Lower leg skin (tissue), 4 donors: ENCODE data around the gene RIOK3. TPM values are rescaled to one million over a fixed set of nuclear protein-coding genes. Genes with fewer than 3 reads are reported as not detected.

Experiments used
- DNase-seq, 2 donors: peaks; one replicate each; pipeline ENCODE4 v3.0.0-alpha.2; 2019; ENCODE audit warnings: low spot score in 2 of 2
- H3K4me3 ChIP-seq: fragments of 200-600 bp; sonication (generic); 2 replicates; pipeline ENCODE4 v1.5.1; 2017; ENCODE audit warnings: mild to moderate bottlenecking, low read depth; ENCODE audit not compliant: poor library complexity, severe bottlenecking
- POLR2A ChIP-seq, 2 donors: fragments of 450-650 bp; IDR thresholded peaks; one replicate each; pipeline ENCODE4 v1.6.1; 2016 to 2017; ENCODE audit warnings: antibody characterized with exemption in 2 of 2, mild to moderate bottlenecking in 1 of 2, moderate library complexity in 1 of 2
- WGBS, 2 donors: methylation state at CpG; one replicate each; pipeline ENCODE4 v1.1.5; 2018; 5-methylcytosine and 5-hydroxymethylcytosine counted together
- intact Hi-C: fragments of 100-400 bp; cut with DNase I; formaldehyde crosslinking; loops from one replicate; pipeline ENCODE4 v1.15.0; 2023; ENCODE audit warnings: low total_unique reads
- total RNA-seq, 4 donors: library from RNA; depleted of rRNA; stranded (reverse); fragments of >200 nt; gene quantifications; one replicate each; pipeline ENCODE4 v1.1.0, GENCODE V29; 2016
- TF ChIP-seq, protein P1 (sequence below), 3 donors: fragments of 450-650 bp; IDR thresholded peaks; one replicate each; pipeline ENCODE4 v1.5.1; 2016; ENCODE audit warnings: antibody characterized with exemption in 3 of 3, mild to moderate bottlenecking in 3 of 3, moderate library complexity in 2 of 3

Gene RIOK3
- total RNA-seq, 4 donors from 2014 or later = 74.2 to 131 (median 98.7) TPM

DNA sequence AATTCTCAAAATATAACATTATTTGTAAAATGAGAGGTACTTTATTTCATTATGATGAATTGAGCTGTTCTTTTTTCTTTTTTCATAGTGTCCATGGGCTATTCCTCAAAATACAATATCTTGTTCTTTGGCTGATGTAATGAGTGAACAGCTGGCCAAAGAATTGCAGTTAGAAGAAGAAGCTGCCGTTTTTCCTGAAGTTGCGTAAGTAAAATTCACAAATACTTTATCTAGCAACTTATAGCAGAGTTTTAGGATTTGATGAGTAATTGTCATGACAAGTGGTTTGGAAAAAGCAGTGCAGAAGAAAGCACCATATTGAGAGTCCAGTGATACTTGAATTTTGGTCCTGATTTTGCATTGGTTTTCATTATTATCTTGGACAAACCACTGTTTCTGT is 9.8 kb downstream of the RIOK3 start:
- intact Hi-C loops = no loop called here
- no peak for DNase-seq
- WGBS, 2 donors = 68 to 71% methylated on average over 2 of the region's 2 CpGs
- no peak overlapping the region for H3K4me3 ChIP-seq
- TF ChIP-seq POLR2A (IDR thresholded peaks at IDR 0.05) = no peak
- TF ChIP-seq, protein P1, sequence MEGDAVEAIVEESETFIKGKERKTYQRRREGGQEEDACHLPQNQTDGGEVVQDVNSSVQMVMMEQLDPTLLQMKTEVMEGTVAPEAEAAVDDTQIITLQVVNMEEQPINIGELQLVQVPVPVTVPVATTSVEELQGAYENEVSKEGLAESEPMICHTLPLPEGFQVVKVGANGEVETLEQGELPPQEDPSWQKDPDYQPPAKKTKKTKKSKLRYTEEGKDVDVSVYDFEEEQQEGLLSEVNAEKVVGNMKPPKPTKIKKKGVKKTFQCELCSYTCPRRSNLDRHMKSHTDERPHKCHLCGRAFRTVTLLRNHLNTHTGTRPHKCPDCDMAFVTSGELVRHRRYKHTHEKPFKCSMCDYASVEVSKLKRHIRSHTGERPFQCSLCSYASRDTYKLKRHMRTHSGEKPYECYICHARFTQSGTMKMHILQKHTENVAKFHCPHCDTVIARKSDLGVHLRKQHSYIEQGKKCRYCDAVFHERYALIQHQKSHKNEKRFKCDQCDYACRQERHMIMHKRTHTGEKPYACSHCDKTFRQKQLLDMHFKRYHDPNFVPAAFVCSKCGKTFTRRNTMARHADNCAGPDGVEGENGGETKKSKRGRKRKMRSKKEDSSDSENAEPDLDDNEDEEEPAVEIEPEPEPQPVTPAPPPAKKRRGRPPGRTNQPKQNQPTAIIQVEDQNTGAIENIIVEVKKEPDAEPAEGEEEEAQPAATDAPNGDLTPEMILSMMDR (IDR thresholded peaks at IDR 0.05) = no peak

DNA sequence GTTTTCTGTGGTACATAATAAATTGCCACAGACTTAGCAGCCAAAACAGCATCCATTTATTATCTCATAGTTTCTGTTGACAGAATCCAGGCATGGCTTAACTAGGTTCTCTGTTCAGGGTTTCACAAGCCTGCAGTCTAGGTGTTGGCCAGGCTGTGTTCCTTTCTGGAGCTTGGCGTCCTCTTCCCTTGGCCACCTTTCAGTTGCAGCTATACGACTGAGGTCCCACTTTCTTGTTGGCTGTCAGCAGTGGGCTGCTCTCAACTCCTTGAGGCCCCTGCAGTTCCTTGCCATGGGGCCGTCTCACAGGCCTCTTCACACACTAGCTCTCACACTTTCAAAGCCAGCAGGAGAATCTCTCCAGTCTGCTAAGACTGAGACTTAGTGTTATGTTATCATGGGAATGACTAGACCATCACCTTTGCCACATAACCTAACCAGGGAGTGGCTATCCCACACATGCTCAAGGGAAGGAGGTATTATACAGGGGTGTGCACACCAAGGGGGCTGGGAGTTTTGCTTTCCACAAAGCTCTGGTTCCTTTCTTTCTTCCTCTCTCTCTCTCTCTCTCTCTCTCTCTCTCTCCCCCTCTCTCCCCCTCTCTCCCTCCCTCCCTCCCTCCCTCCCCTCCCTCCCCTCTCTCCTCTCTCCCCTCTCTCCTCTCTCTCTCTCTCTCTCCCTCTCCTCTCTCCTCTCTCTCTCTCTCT is 15.8 kb downstream of the RIOK3 start:
- DNase-seq = no peak
- TF ChIP-seq, protein P1 (IDR thresholded peaks at IDR 0.05) = no peak
- H3K4me3 ChIP-seq = no peak overlapping the region
- intact Hi-C loops = no loop called here
- 88 to 92% methylated on average over 3 of the region's 3 CpGs for whole genome bisulfite sequencing, 2 donors

DNA sequence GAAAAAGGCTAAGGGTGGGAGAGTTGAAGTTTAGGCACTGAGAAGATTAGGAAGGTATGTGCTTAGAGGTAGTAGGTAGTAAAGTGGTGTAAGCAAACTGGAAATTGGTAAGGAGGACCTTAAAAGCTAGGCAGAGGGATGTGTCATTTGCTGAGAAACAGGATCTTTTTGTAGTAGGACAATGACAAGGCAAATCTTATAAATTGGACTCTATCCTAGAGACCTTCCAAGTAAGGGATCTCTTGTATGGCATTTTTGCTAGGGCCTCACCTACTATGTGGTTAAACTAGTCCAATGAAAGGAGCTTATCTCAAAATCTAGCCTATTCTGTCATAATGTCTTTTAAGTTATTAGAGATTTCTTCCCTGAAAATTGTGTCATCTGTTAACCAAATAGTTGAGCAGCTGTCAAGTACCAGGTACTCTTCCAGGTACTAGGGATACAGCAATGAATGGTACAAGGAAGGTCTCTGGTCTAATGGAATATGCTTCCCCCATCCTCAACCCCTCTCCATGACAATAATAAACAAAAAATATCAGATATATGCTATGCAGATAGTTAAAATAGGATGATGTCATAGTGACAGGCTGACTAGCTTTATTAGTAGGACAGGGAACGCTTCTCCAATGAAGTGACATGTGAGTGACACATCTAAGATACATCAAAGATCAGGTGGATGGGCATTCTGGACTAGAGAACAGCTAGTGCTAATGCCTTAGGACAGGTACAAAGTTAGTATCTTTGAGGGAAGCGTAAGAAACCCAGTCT is 17.7 kb downstream of the RIOK3 start:
- intact Hi-C loops = no loop called here
- DNase-seq = no peak
- WGBS, 2 donors = 85 to 95% methylated on average over 2 of the region's 2 CpGs
- no peak for TF ChIP-seq POLR2A (IDR thresholded peaks at IDR 0.05)
- TF ChIP-seq, protein P1 (IDR thresholded peaks at IDR 0.05) = no peak
- H3K4me3 ChIP-seq = no peak overlapping the region

DNA sequence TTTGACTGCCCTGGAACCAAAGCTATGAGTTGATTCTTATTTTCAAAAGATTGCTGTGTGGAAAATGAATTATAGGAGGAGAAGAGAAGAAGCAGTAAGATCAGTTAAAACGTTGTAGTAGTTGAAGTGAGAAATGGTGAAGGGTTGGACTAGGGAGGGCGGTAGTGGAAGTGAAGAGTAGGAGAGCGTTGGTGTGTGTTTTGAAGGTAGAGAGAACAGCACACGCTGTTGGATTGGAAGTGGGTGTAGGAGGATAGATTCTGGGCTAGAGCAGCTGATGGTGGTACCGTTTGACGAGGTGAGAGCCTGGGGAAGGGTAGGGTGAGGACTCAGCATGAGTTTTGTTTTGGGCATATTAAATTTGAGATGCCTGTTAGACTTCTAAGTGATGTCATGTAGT is 18.4 kb downstream of the RIOK3 start:
- intact Hi-C loops = no loop called here
- WGBS, 2 donors = 90 to 93% methylated on average over 6 of the region's 6 CpGs
- TF ChIP-seq POLR2A (IDR thresholded peaks at IDR 0.05) = no peak
- TF ChIP-seq, protein P1 (IDR thresholded peaks at IDR 0.05) = no peak
- no peak for DNase-seq
- H3K4me3 ChIP-seq = no peak overlapping the region

DNA sequence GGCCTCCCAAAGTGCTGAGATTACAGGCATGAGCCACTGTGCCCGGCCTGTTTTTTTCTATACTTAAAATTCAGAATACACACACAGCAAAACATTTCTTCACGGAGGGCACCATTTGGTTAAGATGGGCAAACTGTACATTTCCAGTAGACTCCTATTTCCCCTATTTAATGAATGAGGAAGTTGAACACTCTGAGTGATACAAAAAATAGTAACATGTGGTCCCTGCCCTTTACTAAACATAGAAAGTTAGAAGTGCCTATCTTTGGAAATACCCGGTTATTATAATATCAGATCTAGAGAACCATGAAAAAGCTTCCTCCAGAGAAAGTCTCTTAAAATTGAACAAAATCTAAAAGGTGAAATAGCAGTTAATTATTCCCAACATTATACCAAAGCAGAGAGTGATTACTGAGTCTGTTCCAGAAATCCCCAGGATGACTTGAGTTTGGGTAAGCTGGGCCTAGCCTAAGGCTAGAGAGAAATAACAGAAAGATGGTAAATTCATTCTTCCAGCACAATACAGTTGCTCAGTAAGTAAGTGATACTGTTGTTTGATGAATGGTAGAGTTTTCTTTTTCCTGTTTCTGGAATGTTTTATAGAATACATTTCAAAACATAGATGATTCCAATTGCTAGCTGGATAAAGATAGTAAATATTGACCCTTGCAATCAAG is 26.9 kb downstream of the RIOK3 start:
- intact Hi-C loops = no loop called here
- no peak for DNase-seq
- 88 to 96% methylated on average over 3 of the region's 3 CpGs for WGBS, 2 donors
- no peak overlapping the region for H3K4me3 ChIP-seq
- TF ChIP-seq, protein P1 (IDR thresholded peaks at IDR 0.05) = no peak
- no peak for TF ChIP-seq POLR2A (IDR thresholded peaks at IDR 0.05)
